GM10248 (cell line): Measurements from ENCODE around the gene SCLT1.

Source experiments
- CTCF ChIA-PET: fragments of 300-600 bp; sonication (Branson Sonifier 250); formaldehyde crosslinking; extraction: SDS; loops from one replicate; lab custom pipeline; 2021; ENCODE audit warnings: antibody characterized with exemption; lab: Yijun Ruan, JAX
- POLR2A ChIA-PET: fragments of 350-650 bp; sonication (Branson Sonifier 250); formaldehyde crosslinking; extraction: SDS; loops from one replicate; lab custom pipeline; 2020; ENCODE audit warnings: antibody characterized with exemption; lab: Yijun Ruan, JAX
- DNase-seq: peaks from one replicate; pipeline ENCODE4 v3.0.0; 2012; ENCODE audit errors: extremely low spot score
- TF ChIP-seq, protein P1 (sequence below): IDR thresholded peaks from 2 replicates; pipeline ENCODE4 v1.5.1; 2012; ENCODE audit warnings: mild to moderate bottlenecking, low read depth; ENCODE audit errors: extremely low read depth, missing control alignments, control extremely low read depth

Gene SCLT1

DNA sequence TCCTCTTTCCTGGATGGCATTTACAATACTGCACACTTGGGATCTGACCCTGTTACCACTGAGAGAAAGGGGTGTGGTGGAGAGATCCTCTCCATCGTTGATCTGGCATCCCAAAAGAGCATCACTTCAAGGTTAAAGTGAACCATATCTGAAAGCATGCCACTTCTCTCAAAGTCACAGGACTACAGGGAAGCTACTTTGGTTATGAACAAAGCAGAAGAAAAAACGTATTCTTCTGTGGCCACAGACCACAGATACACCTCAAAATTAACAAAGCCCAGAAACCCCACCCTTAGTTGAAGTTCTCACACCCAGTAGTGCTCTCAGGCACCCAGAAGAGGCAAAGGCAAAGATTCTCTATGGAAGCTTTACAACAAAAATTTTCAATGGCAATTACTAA lies 175.6 kb downstream of the SCLT1 start:
- POLR2A ChIA-PET, result interaction anchor here (0.5 kb wide), 1 partner anchor 108 kb away, joined by 5 read pairs; no protein-coding TSS in a partner anchor
- DNase-seq, result peak; percentile 25
- CTCF ChIA-PET, result no interaction called here
- TF ChIP-seq, protein P1, sequence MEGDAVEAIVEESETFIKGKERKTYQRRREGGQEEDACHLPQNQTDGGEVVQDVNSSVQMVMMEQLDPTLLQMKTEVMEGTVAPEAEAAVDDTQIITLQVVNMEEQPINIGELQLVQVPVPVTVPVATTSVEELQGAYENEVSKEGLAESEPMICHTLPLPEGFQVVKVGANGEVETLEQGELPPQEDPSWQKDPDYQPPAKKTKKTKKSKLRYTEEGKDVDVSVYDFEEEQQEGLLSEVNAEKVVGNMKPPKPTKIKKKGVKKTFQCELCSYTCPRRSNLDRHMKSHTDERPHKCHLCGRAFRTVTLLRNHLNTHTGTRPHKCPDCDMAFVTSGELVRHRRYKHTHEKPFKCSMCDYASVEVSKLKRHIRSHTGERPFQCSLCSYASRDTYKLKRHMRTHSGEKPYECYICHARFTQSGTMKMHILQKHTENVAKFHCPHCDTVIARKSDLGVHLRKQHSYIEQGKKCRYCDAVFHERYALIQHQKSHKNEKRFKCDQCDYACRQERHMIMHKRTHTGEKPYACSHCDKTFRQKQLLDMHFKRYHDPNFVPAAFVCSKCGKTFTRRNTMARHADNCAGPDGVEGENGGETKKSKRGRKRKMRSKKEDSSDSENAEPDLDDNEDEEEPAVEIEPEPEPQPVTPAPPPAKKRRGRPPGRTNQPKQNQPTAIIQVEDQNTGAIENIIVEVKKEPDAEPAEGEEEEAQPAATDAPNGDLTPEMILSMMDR, result no peak

DNA sequence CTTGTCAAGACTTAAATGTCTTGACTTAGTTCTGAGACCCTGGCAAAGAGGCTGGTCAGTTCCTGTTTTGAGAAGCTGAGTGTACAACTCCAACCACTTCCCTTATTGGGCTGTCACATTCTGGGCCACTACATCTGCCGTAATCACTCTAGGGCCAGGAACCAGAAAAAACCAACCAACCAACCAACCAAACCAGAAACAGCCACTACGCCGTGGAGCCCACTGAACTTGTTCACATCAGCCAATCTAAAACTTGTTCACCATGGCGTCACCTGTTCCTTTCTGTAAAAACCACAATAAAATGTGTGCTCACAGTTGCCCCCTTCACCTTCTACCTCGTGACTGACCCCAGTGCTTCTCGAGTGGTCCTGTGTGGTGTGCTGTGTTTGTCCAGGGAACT lies 176.5 kb downstream of the SCLT1 start:
- TF ChIP-seq, protein P1, result no peak
- DNase-seq, result peak; percentile 19
- ChIA-PET POLR2A (no interaction called here), CTCF (interaction anchor here (1.6 kb wide), 1 partner anchor 10 kb away, joined by 6 read pairs; no protein-coding TSS in a partner anchor)

DNA sequence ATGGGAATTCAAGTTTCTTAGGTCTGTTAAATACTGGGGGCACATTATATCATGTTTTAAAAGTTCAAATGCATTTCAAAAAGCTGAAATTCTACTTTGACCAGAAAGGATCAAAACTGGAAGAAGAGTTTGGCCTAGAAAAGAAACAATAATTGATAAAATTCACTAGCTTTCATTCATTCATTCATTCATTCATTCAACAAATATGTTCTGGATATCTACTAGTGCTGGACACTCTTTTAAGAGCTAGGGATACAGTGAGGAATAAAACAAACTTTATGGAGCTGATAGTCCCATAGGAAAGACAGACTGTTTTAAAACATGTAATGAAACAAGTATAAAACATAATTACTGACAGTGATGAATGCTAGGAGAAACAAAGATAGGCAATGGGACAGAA lies 177.8 kb downstream of the SCLT1 start:
- DNase-seq, result no peak
- TF ChIP-seq, protein P1, result no peak
- ChIA-PET CTCF (interaction anchor here (1.6 kb wide), 2 partner anchors 9 to 27 kb away, joined by 3 to 6 read pairs; no protein-coding TSS in a partner anchor), POLR2A (no interaction called here)

DNA sequence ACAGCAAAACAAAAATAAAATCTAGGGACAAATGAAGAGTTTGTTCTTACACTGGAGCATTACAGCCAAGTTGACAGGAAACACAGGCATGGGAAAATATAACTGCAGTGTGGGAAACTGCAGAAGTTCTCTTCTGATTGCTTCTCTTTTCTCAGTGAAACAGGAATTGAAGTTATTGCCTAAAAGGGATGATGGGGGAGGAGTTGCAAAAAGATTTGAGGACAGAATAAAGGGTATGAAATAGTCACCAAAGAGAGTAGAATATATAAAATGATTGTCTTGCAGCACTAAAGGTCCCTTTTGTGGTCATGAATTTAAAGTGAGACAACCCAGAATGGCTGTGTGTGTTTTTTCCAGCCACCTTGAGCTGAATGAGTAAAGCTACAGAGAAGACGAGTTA lies 180.1 kb downstream of the SCLT1 start:
- CTCF ChIA-PET, result no interaction called here
- TF ChIP-seq, protein P1, result no peak
- POLR2A ChIA-PET, result interaction anchor here (0.6 kb wide), 1 partner anchor 942 kb away, joined by 7 read pairs; no protein-coding TSS in a partner anchor
- DNase-seq, result peak; percentile 15

DNA sequence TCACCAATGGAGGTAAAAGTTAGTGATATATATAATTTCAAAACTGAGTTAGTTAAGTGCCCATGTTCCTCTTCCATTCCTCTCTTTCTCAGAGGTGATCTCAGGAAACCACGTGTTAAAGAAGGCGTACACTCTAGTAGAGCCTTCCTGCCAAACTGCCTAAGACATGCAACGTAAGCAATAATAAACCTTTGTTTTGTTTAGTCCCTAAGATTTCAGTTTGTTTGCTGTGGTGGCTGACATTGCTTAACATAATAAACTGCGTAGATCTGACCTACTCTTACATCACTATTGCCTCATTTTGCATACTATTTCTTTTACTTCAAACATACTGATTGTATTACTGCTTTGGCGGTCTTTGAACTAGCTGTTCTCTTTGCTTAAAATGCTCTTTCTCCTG lies 184.6 kb downstream of the SCLT1 start:
- DNase-seq, result no peak
- ChIA-PET CTCF (no interaction called here), POLR2A (no interaction called here)
- TF ChIP-seq, protein P1, result no peak

DNA sequence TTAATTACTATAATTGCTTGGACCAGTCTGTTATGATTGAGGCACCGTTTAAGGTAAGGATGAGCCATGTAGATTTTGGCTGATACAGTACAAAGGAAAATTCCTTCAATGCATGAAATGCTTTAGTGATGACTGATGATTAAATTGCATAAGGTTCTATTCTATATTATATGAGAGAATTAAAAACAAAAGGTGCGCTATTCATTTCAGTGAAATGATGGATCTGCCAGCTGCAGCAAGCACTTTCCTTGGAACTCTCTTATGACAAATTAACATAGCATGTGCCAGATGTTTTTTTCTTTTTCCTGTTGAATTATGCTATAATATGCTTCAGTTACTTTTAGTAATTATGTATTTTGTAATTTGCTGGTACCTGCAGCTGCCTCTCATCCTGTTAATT lies 185.4 kb downstream of the SCLT1 start:
- TF ChIP-seq, protein P1, result no peak
- DNase-seq, result no peak
- ChIA-PET POLR2A (no interaction called here), CTCF (no interaction called here)

DNA sequence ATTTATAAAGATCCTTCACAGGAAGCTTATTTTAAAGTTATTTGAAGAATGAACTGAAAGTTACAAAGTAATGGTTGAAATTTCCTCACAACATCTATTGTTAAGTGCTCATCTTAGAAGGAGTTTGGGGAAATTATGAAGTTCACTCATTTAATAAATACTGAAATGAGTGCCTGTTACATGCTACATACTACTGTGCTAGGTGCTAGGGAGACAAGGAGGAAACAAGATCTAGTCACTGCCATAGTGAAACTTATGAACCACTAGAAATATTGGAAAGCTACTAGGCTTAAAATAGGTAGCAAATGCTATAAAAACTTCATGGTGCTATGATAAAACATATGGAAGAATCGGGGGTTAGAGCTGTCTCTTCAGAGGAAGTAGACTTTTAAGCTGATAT lies 186.8 kb downstream of the SCLT1 start:
- DNase-seq, result no peak
- POLR2A ChIA-PET, result no interaction called here
- CTCF ChIA-PET, result interaction anchor here (0.8 to 2.1 kb wide), 3 partner anchors 10 to 68 kb away, joined by 3 to 6 read pairs (median 3); no protein-coding TSS in a partner anchor
- TF ChIP-seq, protein P1, result no peak
